Islet of Langerhans (tissue), 1 donor: ENCODE results near the gene GTF2H3.
"Not testable (repeated sequence)": the region's sequence is repeated elsewhere in the genome, so short reads cannot be mapped to it uniquely, and the experiment has no call there.

Source experiments
- FAIRE-seq: peaks from one replicate; lab custom pipeline; 2011; peaks lifted over from hg19 to GRCh38; lab: Jason Lieb, UNC

Gene GTF2H3

DNA sequence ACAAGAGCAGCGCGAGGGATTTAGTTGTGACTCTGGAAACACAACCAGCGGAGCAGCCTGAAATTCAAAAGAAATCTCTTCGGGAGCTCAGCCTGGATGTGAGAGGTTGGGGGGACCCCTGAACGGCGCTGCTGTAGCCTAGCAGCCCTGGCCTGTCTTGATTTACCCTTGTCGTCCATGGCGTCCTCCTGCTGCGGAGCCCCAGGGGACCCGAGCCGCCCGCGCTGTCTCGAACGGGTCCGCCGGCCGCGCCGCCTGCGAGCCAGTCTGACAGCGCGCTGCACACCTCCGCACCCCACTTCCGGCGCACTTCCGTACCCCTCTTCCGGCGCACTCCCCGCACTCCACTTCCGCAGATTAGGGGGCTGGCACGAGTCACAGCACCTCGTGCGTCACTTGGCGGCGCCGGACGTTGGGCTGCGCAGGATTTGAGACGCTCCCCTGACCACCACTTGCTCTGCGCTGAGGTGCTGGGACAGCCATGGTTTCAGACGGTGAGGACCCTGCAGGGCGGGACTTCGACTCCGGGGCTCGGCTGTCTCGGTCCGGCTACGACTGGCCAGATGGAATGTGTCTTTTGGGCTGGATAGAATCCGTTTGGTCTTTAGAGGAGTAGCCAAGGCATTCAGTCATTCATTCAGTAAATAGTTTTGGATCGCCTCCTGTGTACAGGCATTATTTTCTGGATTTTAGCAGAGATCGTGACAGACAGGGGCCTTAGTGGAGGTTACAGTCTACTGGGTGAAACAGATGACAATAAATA, at the start of gene GTF2H3, which contains the start of gene EIF2B1:
Gene GTF2H3 (plus strand): TSS at position 451 of the 763 bp plus-strand sequence. CDS start 31 bp downstream, at position 482.
Gene EIF2B1 (minus strand): TSS at position 308 of the 763 bp plus-strand sequence. CDS start 129 bp downstream, at position 179.
- FAIRE-seq: no peak

DNA sequence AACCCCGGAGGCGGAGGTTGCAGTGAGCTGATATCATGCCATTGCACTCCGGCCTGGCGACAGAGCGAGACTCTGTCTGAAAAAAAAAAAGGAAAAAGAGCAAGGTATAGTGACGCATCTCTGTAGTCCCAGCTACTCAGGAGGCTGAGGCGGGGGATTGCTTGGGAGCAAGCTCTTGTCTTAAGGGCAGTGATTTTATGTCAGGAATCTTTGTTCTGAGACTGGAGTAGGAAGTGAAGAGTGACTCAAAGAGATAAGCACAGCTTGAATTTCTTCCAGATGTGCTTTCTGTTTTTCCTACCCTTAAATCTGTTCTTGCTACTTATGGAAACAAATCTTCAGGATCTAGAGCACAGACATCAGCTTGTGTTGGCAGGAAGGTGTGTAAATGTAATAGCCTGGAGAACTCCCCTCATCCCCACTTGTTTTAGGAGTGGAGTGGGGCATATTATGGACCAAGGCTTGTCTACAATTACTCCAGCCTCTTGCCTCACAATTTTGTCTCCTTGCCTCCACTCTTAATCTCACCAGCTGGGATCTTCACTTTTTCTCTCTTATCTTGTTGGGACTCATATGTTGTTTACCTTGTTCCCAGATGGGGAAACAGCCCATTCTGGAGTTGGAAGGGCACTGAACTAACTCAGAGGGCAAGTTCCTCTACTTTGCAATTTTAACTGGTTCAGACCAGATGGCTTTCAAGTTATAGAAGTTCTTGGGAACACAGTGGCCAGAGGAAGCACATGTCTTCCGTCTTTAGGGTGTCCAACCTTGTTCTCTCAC, 41.7 kb upstream of the GTF2H3 start:
- FAIRE-seq: no peak

DNA sequence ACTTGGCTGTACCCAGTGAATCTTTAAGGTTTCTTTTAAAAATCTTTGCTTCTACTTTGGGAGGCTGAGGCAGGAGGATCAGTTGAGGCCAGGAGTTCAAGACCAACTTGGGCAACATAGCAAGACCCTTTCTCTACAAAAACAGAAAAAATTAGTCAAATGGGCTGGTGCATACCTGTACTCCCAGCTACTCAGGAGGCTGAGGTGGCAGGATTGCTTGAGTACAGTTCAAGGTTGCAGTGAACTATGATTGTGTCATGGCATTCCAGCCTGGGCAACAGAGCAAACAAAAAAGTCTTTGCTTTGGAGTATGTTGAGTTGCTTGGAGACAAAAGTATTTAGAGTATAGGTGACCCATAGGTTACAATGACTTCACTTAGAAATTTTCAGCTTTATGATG, 37.9 kb upstream of the GTF2H3 start:
- no peak for FAIRE-seq

DNA sequence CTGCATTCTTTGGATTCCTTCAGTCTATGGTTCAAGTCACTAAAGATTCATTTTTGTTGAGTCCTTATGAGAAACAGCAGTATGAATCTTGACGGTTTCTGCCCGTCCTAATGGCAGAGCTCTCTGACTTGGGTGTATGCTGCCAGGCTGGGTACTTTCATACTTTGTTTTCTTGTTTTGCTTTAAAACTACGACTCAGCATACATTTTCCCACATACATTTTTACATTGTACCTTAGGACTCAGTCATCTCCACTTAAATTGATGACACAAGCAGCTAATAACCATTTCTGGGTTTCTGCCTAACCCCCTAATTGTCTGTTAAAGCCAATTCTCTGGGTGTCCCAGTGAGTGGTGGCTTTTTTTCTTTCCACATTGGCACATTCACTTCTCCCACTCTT, 36.5 kb upstream of the GTF2H3 start:
- no peak for FAIRE-seq

DNA sequence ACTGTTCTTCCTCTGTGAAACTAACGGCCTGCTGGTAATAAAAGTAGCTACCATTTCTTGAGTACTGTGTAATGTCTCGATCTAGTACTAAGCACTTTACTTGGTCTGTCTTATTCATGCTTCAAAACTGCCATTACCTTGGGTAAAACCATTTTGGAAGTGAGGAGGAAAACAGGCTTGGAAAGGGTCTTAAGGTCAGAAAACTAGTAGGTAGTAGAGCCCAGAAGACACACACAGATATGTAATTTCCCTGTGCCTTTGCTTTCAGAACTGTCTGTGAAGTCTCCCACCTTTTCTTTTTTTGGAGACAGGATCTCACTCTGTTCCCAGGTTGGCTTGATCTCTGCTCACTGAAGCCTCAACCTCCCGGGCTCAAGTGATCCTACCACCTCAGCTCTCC, 35.1 kb upstream of the GTF2H3 start:
- FAIRE-seq: no peak

DNA sequence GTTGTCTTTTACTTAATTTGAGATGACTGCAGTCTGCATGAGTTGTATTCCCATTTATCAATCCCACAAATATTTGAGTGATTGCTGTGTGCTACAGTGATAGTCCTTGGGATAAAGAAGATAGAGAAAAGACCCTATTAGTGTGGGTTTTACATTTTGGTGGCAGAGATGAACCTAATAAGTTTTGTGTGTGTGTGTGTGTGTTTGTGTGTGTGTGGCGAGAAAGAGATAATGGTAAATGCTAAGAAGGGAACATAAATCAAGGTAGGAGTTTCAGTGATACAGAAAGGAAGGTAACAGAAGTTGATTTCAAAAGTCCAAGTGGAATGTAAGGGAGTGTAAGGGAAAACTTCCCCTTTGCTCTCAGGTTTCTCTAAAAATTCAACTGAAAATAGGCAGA, 34.3 kb upstream of the GTF2H3 start:
- FAIRE-seq: no peak

DNA sequence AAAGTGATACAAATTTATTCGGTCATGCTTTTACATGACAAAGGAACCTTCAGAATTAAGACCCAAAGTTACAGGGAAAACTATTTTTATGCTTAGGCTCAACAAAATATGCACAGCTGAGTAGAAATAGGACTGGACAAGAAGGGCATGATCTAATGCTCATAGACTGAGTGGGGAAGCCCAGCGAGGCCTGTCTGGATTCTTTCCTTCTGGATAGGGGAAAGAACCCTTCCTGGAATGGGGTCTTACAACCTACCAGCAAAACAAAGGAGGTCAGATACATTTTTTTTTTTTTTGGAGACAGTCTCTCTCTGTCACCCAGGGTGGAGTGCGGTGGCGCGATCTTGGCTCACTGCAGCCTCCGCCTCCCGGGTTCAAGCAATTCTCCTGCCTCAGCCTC, 33.9 kb upstream of the GTF2H3 start:
- FAIRE-seq: no peak

DNA sequence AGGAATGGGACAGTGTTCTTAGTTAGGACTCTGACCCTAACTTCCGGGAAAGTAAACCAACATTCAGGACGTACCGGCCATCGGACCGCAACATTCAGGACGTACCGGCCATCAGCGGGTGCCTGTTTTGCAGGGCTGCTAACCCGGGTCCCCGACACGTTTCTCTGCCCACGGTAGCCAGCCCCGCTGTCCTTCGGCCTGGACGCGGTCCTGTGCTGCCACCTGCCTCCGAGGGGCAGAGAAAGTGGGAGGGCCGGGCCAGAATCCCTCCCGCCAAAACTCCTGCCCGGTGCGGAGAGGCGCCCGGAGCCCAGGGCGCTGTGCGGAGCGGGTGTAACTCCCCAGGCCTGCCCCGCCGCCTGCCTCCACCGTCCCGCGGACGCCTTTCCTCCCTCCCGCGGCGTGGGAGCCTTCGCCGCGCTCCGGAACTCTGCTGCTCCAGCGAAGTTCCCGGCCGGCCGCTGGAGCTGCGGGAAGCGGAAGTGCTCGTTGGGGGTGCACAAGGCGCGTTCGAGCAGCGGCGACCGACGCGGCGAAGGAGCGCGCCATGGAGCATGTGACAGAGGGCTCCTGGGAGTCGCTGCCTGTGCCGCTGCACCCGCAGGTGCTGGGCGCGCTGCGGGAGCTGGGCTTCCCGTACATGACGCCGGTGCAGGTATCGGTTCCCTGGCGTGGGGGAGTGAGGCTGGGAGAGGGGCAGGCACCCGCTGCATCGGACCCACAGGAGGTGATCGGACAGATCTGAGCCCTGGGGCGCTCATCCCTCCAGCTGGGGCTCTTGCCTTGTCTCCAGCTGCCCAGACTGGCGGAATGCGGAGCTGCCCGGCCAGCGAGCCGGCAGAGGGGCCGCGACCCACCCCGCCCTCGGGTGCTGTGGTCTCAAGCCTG, 31.8 kb upstream of the GTF2H3 start, which contains the start of gene DDX55:
Gene DDX55 (plus strand): TSS at position 498 of the 888 bp plus-strand sequence. CDS start 50 bp downstream, at position 548.
- FAIRE-seq: no peak

DNA sequence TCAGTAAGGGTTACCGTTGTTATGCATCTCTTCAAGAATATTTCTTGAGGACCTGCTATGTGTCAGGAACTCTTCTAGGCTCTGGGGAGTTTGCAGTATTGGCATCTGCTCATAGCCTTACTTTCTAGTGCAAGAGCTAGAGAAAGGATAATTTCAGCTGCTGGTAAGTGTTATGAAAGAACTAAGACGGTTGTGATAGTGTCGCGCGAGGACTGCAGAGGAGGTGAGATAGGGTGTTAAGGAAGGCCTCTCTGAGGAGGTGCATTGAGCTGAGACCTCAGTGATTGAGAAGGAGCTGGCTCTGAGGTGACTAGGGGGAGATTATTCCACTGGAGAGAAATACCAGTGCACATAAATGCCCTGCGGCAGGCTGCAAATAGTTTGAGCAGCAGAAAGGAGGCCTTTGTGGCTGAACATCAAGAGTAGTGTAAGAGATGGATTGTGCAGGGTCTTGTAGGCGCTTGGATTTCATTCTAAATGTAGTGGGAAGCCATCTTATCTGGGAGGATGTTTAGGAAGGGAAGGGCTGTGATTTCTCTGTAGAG, 30.9 kb upstream of the GTF2H3 start:
- no peak for FAIRE-seq

DNA sequence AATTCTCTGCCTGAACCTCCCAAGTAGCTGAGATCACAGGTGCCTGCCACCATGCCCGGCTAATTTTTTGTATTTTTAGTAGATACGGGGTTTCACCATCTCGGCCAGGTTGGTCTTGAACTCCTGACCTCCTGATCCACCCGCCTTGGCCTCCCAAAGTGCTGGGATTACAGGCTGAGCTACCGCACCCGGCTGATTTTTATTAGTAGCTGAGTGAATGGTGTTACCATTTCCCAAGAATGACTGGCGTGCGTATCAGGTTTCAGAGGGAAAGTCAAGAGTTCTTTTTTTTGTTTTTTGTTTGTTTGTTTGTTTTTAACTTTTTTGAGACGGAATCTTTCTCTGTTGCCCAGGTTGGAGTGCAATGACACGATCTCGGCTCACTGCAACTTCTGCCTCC, 30.1 kb upstream of the GTF2H3 start:
- not testable (repeated sequence) for FAIRE-seq

DNA sequence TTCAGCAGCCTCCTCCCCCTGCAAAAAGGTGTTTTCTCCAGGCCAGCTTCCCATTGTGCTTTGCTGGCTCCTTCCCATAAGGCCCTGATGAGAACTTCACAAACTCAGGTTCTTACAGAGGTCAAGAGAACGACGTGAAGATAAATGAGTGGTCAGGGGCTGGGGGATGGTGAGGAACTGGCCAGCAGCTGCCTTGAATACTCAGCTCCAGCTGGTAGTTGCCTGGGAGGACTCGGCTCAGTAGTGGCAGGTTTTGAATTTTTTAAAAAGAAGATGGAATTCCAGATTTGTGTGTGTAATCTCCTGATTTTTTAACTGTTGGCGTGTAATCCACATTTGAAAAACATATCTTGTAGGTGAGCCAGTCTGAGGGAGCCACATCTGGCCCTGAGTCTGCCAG, 25.9 kb upstream of the GTF2H3 start:
- FAIRE-seq: no peak

DNA sequence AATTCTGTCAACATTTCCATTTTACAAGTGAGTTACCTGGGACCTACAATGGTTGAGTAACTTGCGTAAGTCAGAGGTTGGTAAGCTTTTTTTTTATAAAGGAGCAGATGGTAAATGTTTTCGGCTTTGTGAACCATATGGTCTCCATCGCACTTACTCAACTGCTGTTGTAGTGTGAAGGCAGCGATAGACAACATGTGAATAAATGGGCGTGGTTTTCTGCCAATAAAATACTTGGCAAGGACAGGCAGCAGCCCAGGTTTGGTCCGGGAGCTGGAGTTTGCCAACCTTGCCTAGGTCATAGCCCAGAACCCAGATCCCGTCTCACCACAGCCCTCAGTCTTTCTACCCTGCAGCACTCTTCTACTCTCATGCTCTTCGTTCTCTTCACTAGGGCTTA, 25.4 kb upstream of the GTF2H3 start:
- no peak for FAIRE-seq

DNA sequence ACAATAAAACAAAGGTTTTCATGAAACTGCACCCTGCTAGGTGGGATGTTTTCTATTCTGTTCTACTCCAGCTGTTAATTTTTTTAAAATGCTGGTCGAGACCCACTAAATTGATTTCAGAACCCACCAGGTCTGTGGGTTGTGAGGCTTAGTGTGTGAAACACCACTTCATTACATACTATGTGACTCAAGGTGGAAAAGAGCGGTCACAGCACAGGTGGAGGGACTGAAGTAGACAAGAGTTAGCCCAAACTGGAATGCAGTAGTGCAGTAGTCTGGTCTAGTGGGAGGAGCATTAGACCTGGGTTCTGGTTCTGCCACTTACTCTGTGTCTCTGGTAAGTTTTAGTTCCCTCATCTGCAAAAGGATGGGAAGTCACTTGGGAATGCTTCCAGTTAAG, 19.5 kb upstream of the GTF2H3 start:
- no peak for FAIRE-seq

DNA sequence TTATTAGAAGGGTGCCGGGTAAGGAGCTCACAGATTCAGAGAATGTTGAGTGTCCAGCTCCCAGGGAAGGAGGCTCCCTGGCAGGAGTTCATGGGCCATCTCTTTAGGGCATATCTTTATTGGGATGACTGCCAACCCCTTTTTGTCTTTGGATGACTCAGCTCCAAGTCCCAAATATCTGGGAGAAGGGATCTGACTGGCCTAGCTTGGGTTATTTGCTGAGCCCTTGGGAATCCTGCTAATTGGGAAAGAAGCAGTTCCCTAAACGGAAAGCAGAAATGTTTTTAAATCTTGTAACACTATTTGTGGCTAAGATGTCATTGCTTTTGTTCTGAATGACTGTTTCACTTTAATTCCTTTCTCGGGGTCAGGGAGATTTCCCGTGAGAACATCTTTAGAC, 19.1 kb upstream of the GTF2H3 start:
- no peak for FAIRE-seq

DNA sequence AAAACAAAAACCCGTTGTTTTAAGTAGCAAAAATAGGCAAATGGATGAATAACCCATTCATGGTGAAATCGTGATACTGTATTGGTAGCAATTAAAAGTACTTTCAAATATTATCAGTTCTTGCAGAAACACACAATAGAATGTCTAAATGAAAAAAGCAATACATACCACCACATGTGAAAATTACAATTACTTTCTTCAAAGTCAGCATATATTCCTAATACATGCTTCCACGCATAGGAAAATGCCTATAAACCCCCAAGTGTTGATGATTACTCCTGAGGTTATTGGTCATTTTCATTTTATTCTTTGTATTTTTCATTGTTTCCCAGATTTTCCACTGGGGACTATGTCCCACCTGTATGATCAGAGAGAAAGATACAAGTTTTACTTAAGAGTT, 16.5 kb upstream of the GTF2H3 start:
- no peak for FAIRE-seq

DNA sequence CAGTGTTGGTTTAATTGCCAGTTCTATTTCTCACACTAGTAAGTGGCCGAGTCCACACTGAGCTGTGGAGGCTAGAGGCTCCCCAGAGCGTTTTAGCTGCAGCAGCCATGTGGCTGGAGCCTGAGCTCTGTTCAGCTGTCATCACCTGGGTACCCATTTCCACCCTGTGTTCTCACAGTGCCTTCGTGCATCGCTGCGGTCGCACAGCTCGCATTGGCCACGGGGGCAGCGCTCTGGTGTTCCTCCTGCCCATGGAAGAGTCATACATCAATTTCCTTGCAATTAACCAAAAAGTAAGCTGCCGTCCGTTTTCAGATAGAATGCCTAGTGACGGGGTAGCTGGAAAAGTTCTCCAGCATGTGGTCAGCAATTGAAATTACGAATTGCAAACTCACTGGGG, 16.0 kb upstream of the GTF2H3 start:
- no peak for FAIRE-seq

DNA sequence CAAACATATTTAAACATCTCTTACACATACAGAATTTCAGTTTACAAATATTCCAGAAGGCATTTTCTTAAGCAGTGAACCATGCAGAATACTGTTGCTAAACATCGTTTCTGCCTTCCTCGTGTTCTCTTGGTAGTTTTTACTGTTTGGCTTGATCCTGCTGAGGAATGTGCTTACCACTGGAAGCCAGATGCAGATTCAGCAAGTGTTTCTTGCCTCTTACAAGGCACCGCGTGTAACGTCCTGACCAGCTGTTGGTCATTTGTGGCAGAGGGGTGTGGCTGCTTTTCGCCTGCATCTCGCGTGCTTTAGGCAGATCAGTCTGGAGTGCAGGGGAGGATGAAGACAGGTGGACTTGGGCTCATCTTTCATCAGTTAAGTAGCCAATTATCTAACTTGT, 12.5 kb upstream of the GTF2H3 start:
- no peak for FAIRE-seq

DNA sequence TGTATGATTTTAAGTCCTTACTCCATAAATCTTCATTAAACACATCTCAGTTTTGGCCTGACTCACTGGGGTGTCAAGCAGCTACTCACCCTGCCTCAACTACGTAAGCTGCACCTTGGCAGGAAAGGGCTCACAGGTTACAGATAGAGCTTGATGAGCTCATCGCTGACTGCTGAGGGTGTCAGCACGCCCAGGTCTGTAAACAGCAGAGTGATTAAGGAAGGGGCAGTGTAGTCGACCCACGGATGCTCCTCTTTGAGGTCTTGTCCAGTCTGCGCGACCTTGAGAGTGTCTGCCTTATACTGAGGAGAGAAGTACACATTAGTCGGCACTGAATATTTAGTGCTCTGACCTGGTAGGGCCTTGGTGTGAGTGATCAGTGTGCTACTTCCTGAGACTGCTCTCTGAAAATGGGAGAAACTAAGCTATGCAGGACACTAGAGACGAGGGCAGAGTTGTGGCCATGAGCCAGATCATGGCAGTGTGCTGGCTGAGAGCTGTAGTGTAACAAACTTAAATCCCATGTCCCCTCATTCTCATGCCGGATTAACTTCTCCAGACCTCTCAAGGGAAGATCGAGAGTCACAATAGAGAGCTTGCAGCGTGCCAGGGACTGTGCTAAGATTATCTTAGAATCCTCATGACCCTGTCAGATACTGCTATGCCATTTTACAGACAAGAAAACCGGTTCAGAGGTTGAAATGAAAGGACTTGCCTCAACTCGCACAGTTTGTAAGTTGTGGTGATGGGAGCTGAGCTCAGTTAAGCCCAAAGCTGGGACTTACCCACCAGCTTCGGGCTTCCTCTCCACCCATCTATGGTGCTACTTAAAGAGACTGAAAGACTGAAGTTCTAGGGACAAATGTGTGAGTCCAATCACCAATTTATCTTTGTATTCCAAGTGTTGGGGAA, 11.8 kb upstream of the GTF2H3 start:
- no peak for FAIRE-seq

DNA sequence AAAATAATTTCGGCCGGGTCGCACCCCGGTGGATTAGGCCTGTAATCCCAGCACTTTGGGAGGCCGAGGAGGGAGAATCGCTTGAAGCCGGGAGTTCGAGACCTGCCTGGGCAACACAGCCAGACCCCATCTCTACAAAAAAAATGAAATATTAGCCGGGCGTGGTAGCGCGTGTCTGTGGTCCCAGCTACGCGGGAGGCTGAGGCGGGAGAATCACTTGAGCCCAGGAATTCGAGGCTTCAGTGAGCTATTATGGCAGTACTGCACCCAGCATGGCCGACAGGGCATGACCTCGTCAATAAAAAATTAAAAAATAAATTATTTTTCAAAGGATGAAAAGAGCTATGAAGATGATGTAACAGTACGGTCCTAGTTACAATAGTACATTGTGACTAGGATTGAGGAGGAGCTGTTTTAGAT, 523 bp downstream of the GTF2H3 start:
- FAIRE-seq: no peak

DNA sequence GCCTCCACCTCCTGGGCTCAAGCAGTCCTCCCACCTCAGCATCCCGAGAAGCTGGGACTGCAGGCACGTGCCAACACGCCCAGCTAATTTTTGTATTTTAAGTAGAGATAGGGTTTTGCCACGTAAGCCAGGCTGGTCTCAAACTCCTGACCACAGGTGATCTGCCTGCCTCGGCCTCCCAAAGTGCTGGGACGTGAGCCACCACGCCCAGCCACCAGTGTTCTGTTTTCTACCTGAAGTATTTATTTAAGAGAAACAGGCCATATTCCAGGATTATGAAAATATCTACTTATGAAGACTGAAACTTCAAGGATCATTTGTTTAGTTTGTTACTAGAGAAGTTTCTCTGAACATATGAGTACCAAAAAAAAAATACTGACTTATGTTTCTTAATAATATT, 10.3 kb downstream of the GTF2H3 start:
- FAIRE-seq: no peak

DNA sequence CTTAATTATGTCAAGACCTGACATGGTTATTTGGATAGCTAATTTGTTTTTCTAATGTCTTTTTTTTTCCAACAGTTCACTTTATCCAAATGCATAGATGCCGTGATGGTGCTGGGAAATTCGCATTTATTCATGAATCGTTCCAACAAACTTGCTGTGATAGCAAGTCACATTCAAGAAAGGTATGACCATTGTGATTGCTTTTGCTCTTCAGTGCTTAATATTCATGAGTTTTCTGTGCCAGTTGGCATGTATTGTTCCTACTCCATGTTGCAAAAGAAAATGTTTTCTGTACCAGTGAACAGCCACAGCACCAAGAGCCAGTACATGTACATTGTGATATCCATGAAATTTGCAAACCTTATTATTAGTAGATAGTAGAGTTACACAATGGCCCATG, 11.8 kb downstream of the GTF2H3 start:
- FAIRE-seq: no peak
